ENCODE data around the gene CD59.

- TF ChIP-seq POLR2A (IDR thresholded peaks at IDR 0.05), result no peak
- TF ChIP-seq CTCF (IDR thresholded peaks at IDR 0.05), result no peak
Measured at GRCh38 chr11:33772870-33773269, 36.6 kb upstream of the CD59 start.
